ENCODE data around the gene ENAM. TPM values are rescaled to one million over a fixed set of nuclear protein-coding genes. Genes with fewer than 3 reads are reported as not detected.

ENAM gene
- total and polyA plus RNA-seq, 9 of the 15 experiments (the other 6 are each of a cell fraction or from before 2014, with no cell fraction given) = 0.04 to 0.09 (median 0.04) TPM; not detected in 6

GRCh38 chr4:70608324-70608723 is 20.2 kb upstream of the ENAM start:
- Histone ChIP-seq H3K4me2 (ENCODE audit: insufficient read depth, low read length) (peak overlapping the region; percentile 45; the same call in 1 of the 2 replicates), H3K27ac (ENCODE audit: extremely low read depth, low read depth, low read length) (no peak overlapping the region), H3K9ac (ENCODE audit: insufficient read depth in 1 of 2, low read depth in 2 of 2, low read length in 2 of 2) (no peak overlapping the region), H3K79me2 (ENCODE audit: control insufficient read depth, insufficient read depth, low read length) (no peaks in the 10 kb centered on the region), H3K4me3 (no peak overlapping the region), H3K36me3 (ENCODE audit: control insufficient read depth, insufficient read depth, low read length) (no peaks in the 10 kb centered on the region), H3K9me3 (replicated peaks; ENCODE audit: control insufficient read depth, insufficient read depth, low read depth, low read length) (no peaks in the 10 kb centered on the region), H3K4me1 (replicated peaks in 1 of 2; ENCODE audit: control insufficient read depth in 2 of 2, insufficient read depth in 2 of 2, low read length in 2 of 2) (peaks cover 0 to 15% of the 10 kb centered on the region in 2 experiments; a peak in 3 of 5 replicates), H3K27me3 (ENCODE audit: control insufficient read depth in 2 of 2, insufficient read depth in 2 of 2, low read length in 2 of 2) (no peaks in the 10 kb centered on the region), H4K20me1 (replicated peaks; ENCODE audit: control insufficient read depth, insufficient read depth, low read length) (no peaks in the 10 kb centered on the region), H3K9me1 (ENCODE audit: control insufficient read depth, insufficient read depth, low read length) (no peaks in the 10 kb centered on the region), H2AFZ (ENCODE audit: low read depth, low read length) (peak overlapping the region; percentile 75)
- intact Hi-C loops (cut with micrococcal nuclease) (no loop called here), in situ Hi-C loops (cut with MboI) (loop anchor here (25.0 kb wide), 1 partner anchor 1104 kb away; no protein-coding TSS in a partner anchor)
- POLR2A ChIA-PET = no interaction called here
- DNase-seq (ENCODE audit: extremely low read depth in 1 of 4, low spot score in 3 of 4) (no peak), ATAC-seq (peak; percentile 54), FAIRE-seq (no peak)
- 0% methylated on average over 2 of the region's 2 CpGs for WGBS (ENCODE audit: insufficient coverage, low coverage, missing lambda C conversion rate)
- no TSS peak for BruUV-seq (replicated peaks)
- CTCF ChIA-PET (ENCODE audit: low intra/inter-chr PET ratio) = no interaction called here
- TF ChIP-seq SMARCB1 (IDR thresholded peaks at IDR 0.05; ENCODE audit: insufficient read length, low read depth) = no peak
- no peak for TF ChIP-seq NFRKB (IDR thresholded peaks at IDR 0.05; ENCODE audit: low read depth)
- no peak for TF ChIP-seq CREBBP (IDR thresholded peaks at IDR 0.05; ENCODE audit: low read depth, low read length)
- no peak for TF ChIP-seq ZNF277 (CRISPR knock-in tag; IDR thresholded peaks at IDR 0.05; ENCODE audit: borderline replicate concordance)
- TF ChIP-seq ZNF668 (CRISPR knock-in tag; IDR thresholded peaks at IDR 0.05) = no peak
- no peak for TF ChIP-seq MTA3 (IDR thresholded peaks at IDR 0.05; ENCODE audit: borderline replicate concordance)
- TF ChIP-seq NFE2 (IDR thresholded peaks at IDR 0.05; ENCODE audit: low read depth) = peak; percentile 90
- TF ChIP-seq, protein P1, sequence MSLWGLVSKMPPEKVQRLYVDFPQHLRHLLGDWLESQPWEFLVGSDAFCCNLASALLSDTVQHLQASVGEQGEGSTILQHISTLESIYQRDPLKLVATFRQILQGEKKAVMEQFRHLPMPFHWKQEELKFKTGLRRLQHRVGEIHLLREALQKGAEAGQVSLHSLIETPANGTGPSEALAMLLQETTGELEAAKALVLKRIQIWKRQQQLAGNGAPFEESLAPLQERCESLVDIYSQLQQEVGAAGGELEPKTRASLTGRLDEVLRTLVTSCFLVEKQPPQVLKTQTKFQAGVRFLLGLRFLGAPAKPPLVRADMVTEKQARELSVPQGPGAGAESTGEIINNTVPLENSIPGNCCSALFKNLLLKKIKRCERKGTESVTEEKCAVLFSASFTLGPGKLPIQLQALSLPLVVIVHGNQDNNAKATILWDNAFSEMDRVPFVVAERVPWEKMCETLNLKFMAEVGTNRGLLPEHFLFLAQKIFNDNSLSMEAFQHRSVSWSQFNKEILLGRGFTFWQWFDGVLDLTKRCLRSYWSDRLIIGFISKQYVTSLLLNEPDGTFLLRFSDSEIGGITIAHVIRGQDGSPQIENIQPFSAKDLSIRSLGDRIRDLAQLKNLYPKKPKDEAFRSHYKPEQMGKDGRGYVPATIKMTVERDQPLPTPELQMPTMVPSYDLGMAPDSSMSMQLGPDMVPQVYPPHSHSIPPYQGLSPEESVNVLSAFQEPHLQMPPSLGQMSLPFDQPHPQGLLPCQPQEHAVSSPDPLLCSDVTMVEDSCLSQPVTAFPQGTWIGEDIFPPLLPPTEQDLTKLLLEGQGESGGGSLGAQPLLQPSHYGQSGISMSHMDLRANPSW (CRISPR knock-in tag; IDR thresholded peaks at IDR 0.05) = no peak
- TF ChIP-seq, protein P2, sequence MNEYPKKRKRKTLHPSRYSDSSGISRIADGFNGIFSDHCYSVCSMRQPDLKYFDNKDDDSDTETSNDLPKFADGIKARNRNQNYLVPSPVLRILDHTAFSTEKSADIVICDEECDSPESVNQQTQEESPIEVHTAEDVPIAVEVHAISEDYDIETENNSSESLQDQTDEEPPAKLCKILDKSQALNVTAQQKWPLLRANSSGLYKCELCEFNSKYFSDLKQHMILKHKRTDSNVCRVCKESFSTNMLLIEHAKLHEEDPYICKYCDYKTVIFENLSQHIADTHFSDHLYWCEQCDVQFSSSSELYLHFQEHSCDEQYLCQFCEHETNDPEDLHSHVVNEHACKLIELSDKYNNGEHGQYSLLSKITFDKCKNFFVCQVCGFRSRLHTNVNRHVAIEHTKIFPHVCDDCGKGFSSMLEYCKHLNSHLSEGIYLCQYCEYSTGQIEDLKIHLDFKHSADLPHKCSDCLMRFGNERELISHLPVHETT (CRISPR knock-in tag; conservative IDR thresholded peaks at IDR 0.05 in 1 of 2, IDR thresholded peaks at IDR 0.05 in 1 of 2) = no peak
- no peak for TF ChIP-seq RNF219 (CRISPR knock-in tag; IDR thresholded peaks at IDR 0.05)
- no peak for TF ChIP-seq RBM22 (IDR thresholded peaks at IDR 0.05; ENCODE audit: low read depth, low read length, poor library complexity, severe bottlenecking)
- no peak for TF ChIP-seq CBFA2T3 (IDR thresholded peaks at IDR 0.05)
- no peak for TF ChIP-seq RUNX1 (IDR thresholded peaks at IDR 0.05; ENCODE audit: low read depth)
- TF ChIP-seq ILK (tag; IDR thresholded peaks at IDR 0.05; ENCODE audit: borderline replicate concordance, low read depth) = no peak
- TF ChIP-seq GATA2 (CRISPR knock-in tag; IDR thresholded peaks at IDR 0.05) = no peak
- 0 out of 2 replicates have a peak, but pooled peaks have one; percentile 53 for TF ChIP-seq BACH1 (tag; IDR thresholded peaks at IDR 0.05)

Measured in K562 (cell line).